SKM-1 treated with dmso at 0.1 percent for 144 hours (cell line): ENCODE results near the gene RET.

Source experiments
- DNase-seq: peaks from one replicate; lab custom pipeline; 2025; ENCODE audit not compliant: unreplicated experiment; lab: John Stamatoyannopoulos, UW

RET gene

GRCh38 chr10:43160921-43161255 lies 84.0 kb downstream of the RET start:
- DNase-seq = no peak

- DNase-seq = no peak
These were observed 85.7 kb downstream of the RET start for GRCh38 chr10:43162604-43163003.

- DNase-seq = no peak
These were observed 89.5 kb downstream of the RET start for GRCh38 chr10:43166207-43166879.

GRCh38 chr10:43166880-43167497 lies 90.1 kb downstream of the RET start:
- DNase-seq = no peak

- no peak for DNase-seq
These were observed 90.6 kb downstream of the RET start for GRCh38 chr10:43167498-43167889.

- DNase-seq = no peak
These were observed 93.6 kb downstream of the RET start for GRCh38 chr10:43170491-43170890.

- no peak for DNase-seq
These were observed 95.8 kb downstream of the RET start for GRCh38 chr10:43172645-43173044.

- DNase-seq = no peak
These were observed 96.3 kb downstream of the RET start for GRCh38 chr10:43173120-43173519.

GRCh38 chr10:43174969-43175368 lies 98.1 kb downstream of the RET start:
- DNase-seq = no peak

- DNase-seq = no peak
These were observed 99.4 kb downstream of the RET start for GRCh38 chr10:43176271-43176670.

GRCh38 chr10:43177595-43177994 lies 100.7 kb downstream of the RET start:
- no peak for DNase-seq
